ENCODE measurements around the gene PTH2R.
"Not testable (repeated sequence)": the region's sequence is repeated elsewhere in the genome, so short reads cannot be mapped to it uniquely, and the experiment has no call there.

PTH2R gene

GRCh38 chr2:208392300-208392699 lies 14.3 kb upstream of the PTH2R start:
- DNase-seq: no peak

- not testable (repeated sequence) for DNase-seq
These were observed 9.8 kb upstream of the PTH2R start for GRCh38 chr2:208396796-208397195.

GRCh38 chr2:208399201-208399600 lies 7.4 kb upstream of the PTH2R start:
- DNase-seq: no peak

- peak; percentile 60 for DNase-seq
These were observed 1.1 kb downstream of the PTH2R start for GRCh38 chr2:208407667-208408066.

- DNase-seq: no peak
These were observed 7.3 kb downstream of the PTH2R start for GRCh38 chr2:208413931-208414330.

GRCh38 chr2:208415255-208415654 lies 8.7 kb downstream of the PTH2R start:
- DNase-seq: no peak

- no peak for DNase-seq
These were observed 9.3 kb downstream of the PTH2R start for GRCh38 chr2:208415897-208416296.

- no peak for DNase-seq
These were observed 19.9 kb downstream of the PTH2R start for GRCh38 chr2:208426412-208427045.

GRCh38 chr2:208437755-208438154 lies 31.2 kb downstream of the PTH2R start:
- DNase-seq: no peak

GRCh38 chr2:208440716-208441115 lies 34.1 kb downstream of the PTH2R start:
- no peak for DNase-seq

- DNase-seq: no peak
These were observed 35.4 kb downstream of the PTH2R start for GRCh38 chr2:208441951-208442350.

GRCh38 chr2:208447447-208447846 lies 40.9 kb downstream of the PTH2R start:
- not testable (repeated sequence) for DNase-seq

GRCh38 chr2:208451061-208451460 lies 44.5 kb downstream of the PTH2R start:
- DNase-seq: no peak

GRCh38 chr2:208454861-208455260 lies 48.3 kb downstream of the PTH2R start:
- no peak for DNase-seq

- DNase-seq: no peak
These were observed 57.1 kb downstream of the PTH2R start for GRCh38 chr2:208463721-208464120.

GRCh38 chr2:208464205-208464604 lies 57.6 kb downstream of the PTH2R start:
- no peak for DNase-seq

GRCh38 chr2:208466151-208466919 lies 59.7 kb downstream of the PTH2R start:
- DNase-seq: peak; percentile 79

- DNase-seq: no peak
These were observed 60.3 kb downstream of the PTH2R start for GRCh38 chr2:208466920-208467298.

- DNase-seq: no peak
These were observed 61.0 kb downstream of the PTH2R start for GRCh38 chr2:208467564-208467963.

- no peak for DNase-seq
These were observed 71.1 kb downstream of the PTH2R start for GRCh38 chr2:208477741-208478140.

GRCh38 chr2:208479342-208479741 lies 72.8 kb downstream of the PTH2R start:
- DNase-seq: no peak

- not testable (repeated sequence) for DNase-seq
These were observed 75.4 kb downstream of the PTH2R start for GRCh38 chr2:208481945-208482344.

GRCh38 chr2:208482453-208483015 lies 75.9 kb downstream of the PTH2R start:
- DNase-seq: not testable (repeated sequence)

GRCh38 chr2:208485390-208485789 lies 78.8 kb downstream of the PTH2R start:
- DNase-seq: no peak
